ENCODE results near the gene L3MBTL4.

DNA sequence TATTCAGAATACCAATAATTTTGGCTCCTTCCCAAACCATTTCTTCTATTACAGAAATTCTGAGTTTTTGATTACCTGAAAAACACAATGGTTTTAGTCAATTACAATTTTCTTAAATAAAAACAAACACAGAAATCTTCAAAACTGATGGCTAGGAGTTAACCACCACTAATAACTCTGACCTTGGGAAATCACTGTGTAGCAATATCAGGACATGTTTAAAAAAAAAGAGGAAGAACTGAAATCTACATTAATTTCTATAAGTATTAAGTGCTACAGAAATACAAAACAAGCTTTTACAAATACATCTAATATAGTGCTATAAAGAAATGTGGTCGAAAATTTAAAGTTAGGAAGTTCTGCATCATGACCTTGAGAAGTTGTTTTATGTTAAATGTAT is 14.9 kb downstream of the L3MBTL4 start:
- TF ChIP-seq ZNF565 (CRISPR knock-in tag; conservative IDR thresholded peaks at IDR 0.05; ENCODE audit: low read depth) (no peak), ZFP30 (CRISPR knock-in tag; IDR thresholded peaks at IDR 0.05) (no peak), ISL1 (CRISPR knock-in tag; IDR thresholded peaks at IDR 0.05) (no peak), ZC3H10 (CRISPR knock-in tag; IDR thresholded peaks at IDR 0.05) (no peak), RARB (CRISPR knock-in tag; IDR thresholded peaks at IDR 0.05) (no peak), TOX (CRISPR knock-in tag; IDR thresholded peaks at IDR 0.05; ENCODE audit: borderline replicate concordance) (no peak), ESRRG (CRISPR knock-in tag; IDR thresholded peaks at IDR 0.05) (no peak), CREB5 (CRISPR knock-in tag; IDR thresholded peaks at IDR 0.05; ENCODE audit: low read depth) (no peak), BACH2 (CRISPR knock-in tag; IDR thresholded peaks at IDR 0.05; ENCODE audit: borderline replicate concordance) (no peak), ZNF8 (CRISPR knock-in tag; IDR thresholded peaks at IDR 0.05) (no peak)
- TF ChIP-seq, protein P1, sequence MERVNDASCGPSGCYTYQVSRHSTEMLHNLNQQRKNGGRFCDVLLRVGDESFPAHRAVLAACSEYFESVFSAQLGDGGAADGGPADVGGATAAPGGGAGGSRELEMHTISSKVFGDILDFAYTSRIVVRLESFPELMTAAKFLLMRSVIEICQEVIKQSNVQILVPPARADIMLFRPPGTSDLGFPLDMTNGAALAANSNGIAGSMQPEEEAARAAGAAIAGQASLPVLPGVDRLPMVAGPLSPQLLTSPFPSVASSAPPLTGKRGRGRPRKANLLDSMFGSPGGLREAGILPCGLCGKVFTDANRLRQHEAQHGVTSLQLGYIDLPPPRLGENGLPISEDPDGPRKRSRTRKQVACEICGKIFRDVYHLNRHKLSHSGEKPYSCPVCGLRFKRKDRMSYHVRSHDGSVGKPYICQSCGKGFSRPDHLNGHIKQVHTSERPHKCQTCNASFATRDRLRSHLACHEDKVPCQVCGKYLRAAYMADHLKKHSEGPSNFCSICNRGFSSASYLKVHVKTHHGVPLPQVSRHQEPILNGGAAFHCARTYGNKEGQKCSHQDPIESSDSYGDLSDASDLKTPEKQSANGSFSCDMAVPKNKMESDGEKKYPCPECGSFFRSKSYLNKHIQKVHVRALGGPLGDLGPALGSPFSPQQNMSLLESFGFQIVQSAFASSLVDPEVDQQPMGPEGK (CRISPR knock-in tag; IDR thresholded peaks at IDR 0.05; ENCODE audit: borderline replicate concordance): no peak
